HCT116 (cell line): Measurements from ENCODE around the gene N4BP2. TPM values are rescaled to one million over a fixed set of nuclear protein-coding genes. Genes with fewer than 3 reads are reported as not detected.

ENCODE experiments used
- ATAC-seq: fragments of 200-7000 bp; cut with Tn5 transposase; 2 replicates; pipeline ENCODE4 v1.9.1; 2020; ENCODE audit warnings: mild to moderate bottlenecking, moderate library complexity
- BruUV-seq: library from RNA; stranded (reverse); fragments of 400-500 nt; replicated peaks from 2 replicates; lab custom pipeline; 2021; lab: Mats Ljungman, UMichigan
- CTCF ChIA-PET: fragments of 300-600 bp; sonication (Branson Sonifier 250); formaldehyde crosslinking; loops from one replicate; lab custom pipeline; 2021; ENCODE audit warnings: antibody characterized with exemption; lab: Charles Lee
- POLR2A ChIA-PET: fragments of 300-600, 350-600 bp; sonication (Branson Sonifier 250); formaldehyde crosslinking; loops from one replicate; lab custom pipeline; 2021; ENCODE audit warnings: antibody characterized with exemption; lab: Charles Lee
- RAD21 ChIA-PET, 2 experiments: fragments of 300-600 bp; sonication (Branson Sonifier 250); formaldehyde crosslinking; loops; one replicate each; lab custom pipeline; 2023; ENCODE audit warnings: low total read pairs in 2 of 2; ENCODE audit not compliant: uncharacterized antibody in 2 of 2, unreplicated experiment in 2 of 2, low non-redundant PET in 1 of 2; lab: Charles Lee
- DNase-seq: peaks from one replicate; pipeline ENCODE4 v3.0.0-alpha.2; 2010; ENCODE audit warnings: low read depth, low spot score
- H2AFZ ChIP-seq: fragments of 200-600 bp; shearing (Covaris generic), sonication (generic); 2 replicates; pipeline ENCODE4 v1.6.1; 2017; ENCODE audit warnings: low read depth, mixed run types, mixed read lengths, antibody characterized with exemption, low read length; ENCODE audit not compliant: poor library complexity, severe bottlenecking
- H3K27ac ChIP-seq: 2 replicates; pipeline ENCODE4 v1.5.1; 2012; ENCODE audit warnings: low read depth, low read length
- H3K27me3 ChIP-seq: fragments of 200-600 bp; sonication (generic); 2 replicates; pipeline ENCODE4 v1.6.1; 2016; ENCODE audit warnings: mixed run types, low read length, mixed read lengths; ENCODE audit not compliant: insufficient read depth
- H3K36me3 ChIP-seq, 2 experiments: fragments of 200-500 bp in 1 of 2; fragments of 200-600 bp in 1 of 2; sonication (Bioruptor generic) in 1 of 2; sonication (generic) in 1 of 2; 2 replicates each; pipeline versions ENCODE4 v1.5.1 to v1.6.1; 2014 to 2016; ENCODE audit warnings: low read length in 2 of 2, inconsistent platforms in 1 of 2, mixed read lengths in 1 of 2, mixed run types in 1 of 2; ENCODE audit not compliant: insufficient read depth in 2 of 2, control insufficient read depth in 1 of 2
- H3K4me1 ChIP-seq, 2 experiments: fragments of 200-600 bp in 1 of 2; sonication (generic) in 1 of 2; 2 replicates each; pipeline versions ENCODE4 v1.5.1 to v1.6.1; 2012 to 2017; ENCODE audit warnings: low read length in 2 of 2, inconsistent platforms in 1 of 2, mild to moderate bottlenecking in 1 of 2, mixed read lengths in 1 of 2, mixed run types in 1 of 2, moderate library complexity in 1 of 2; ENCODE audit not compliant: insufficient read depth in 2 of 2, control insufficient read depth in 1 of 2
- H3K4me2 ChIP-seq: fragments of 200-600 bp; sonication (generic); 2 replicates; pipeline ENCODE4 v1.6.1; 2017; ENCODE audit warnings: mixed run types, low read length, mixed read lengths
- H3K4me3 ChIP-seq, 2 experiments: fragments of 200-600 bp in 1 of 2; sonication (generic) in 1 of 2; replicated peaks in 1 of 2; 2 replicates each; pipeline ENCODE4 v1.5.1; 2011 to 2016; ENCODE audit warnings: low read length in 2 of 2, control low read depth in 1 of 2, low read depth in 1 of 2, mild to moderate bottlenecking in 1 of 2, mixed read lengths in 1 of 2, mixed run types in 1 of 2
- H3K79me2 ChIP-seq: fragments of 200-600 bp; sonication (generic); 2 replicates; pipeline ENCODE4 v1.6.1; 2017; ENCODE audit warnings: mild to moderate bottlenecking, mixed run types, low read length, moderate library complexity, mixed read lengths; ENCODE audit not compliant: insufficient read depth
- H3K9ac ChIP-seq: fragments of 200-600 bp; sonication (generic); 2 replicates; pipeline ENCODE4 v1.6.1; 2016; ENCODE audit warnings: low read length, mixed read lengths
- H3K9me2 ChIP-seq: fragments of 200-600 bp; sonication (generic), shearing (Covaris generic); 2 replicates; pipeline ENCODE4 v1.6.1; 2017; ENCODE audit warnings: mixed run types, mild to moderate bottlenecking, moderate library complexity; ENCODE audit not compliant: insufficient read depth
- H3K9me3 ChIP-seq, 2 experiments: fragments of 200-500 bp in 1 of 2; fragments of 200-600 bp in 1 of 2; sonication (Bioruptor generic) in 1 of 2; sonication (generic) in 1 of 2; 2 replicates each; pipeline ENCODE4 v1.6.1; 2014 to 2017; ENCODE audit warnings: low read length in 2 of 2, mixed read lengths in 2 of 2, inconsistent platforms in 1 of 2, low read depth in 1 of 2, mild to moderate bottlenecking in 1 of 2, mixed run types in 1 of 2, moderate library complexity in 1 of 2; ENCODE audit not compliant: control insufficient read depth in 1 of 2, insufficient read depth in 1 of 2
- H4K20me1 ChIP-seq: fragments of 200-600 bp; sonication (generic), shearing (Covaris generic); 2 replicates; pipeline ENCODE4 v1.6.1; 2017; ENCODE audit warnings: mixed run types, mild to moderate bottlenecking, moderate library complexity; ENCODE audit not compliant: insufficient read depth
- ATF3 ChIP-seq: IDR thresholded peaks from 2 replicates; pipeline ENCODE4 v1.6.1; 2012
- CBX3 ChIP-seq: IDR thresholded peaks from 2 replicates; pipeline ENCODE4 v1.6.1; 2012; ENCODE audit warnings: low read depth
- CEBPB ChIP-seq: IDR thresholded peaks from 2 replicates; pipeline ENCODE4 v1.6.1; 2012; ENCODE audit warnings: low read depth
- CTCF ChIP-seq, 3 experiments: fragments of 200-600 bp in 1 of 3; sonication (generic) in 1 of 3; IDR thresholded peaks in 2 of 3; conservative IDR thresholded peaks in 1 of 3; 2 replicates each; pipeline ENCODE4 v1.5.1; 2012 to 2017; ENCODE audit warnings: low read depth in 2 of 3, low read length in 2 of 3, antibody characterized with exemption in 1 of 3, borderline replicate concordance in 1 of 3, control low read depth in 1 of 3, mild to moderate bottlenecking in 1 of 3, mixed read lengths in 1 of 3, mixed run types in 1 of 3, moderate library complexity in 1 of 3; ENCODE audit not compliant: insufficient read depth in 1 of 3
- EGR1 ChIP-seq: IDR thresholded peaks from 2 replicates; pipeline ENCODE4 v1.6.1; 2012; ENCODE audit warnings: low read depth
- EZH2 ChIP-seq: fragments of 200-600 bp; sonication (generic); IDR thresholded peaks from 2 replicates; pipeline ENCODE4 v1.6.1; 2017; ENCODE audit warnings: antibody characterized with exemption, mixed run types
- EZH2phosphoT487 ChIP-seq: fragments of 200-600 bp; IDR thresholded peaks from 2 replicates; pipeline ENCODE4 v1.6.1; 2018; ENCODE audit warnings: antibody characterized with exemption, borderline replicate concordance
- FOSL1 ChIP-seq: IDR thresholded peaks from 2 replicates; pipeline ENCODE4 v1.6.1; 2012; ENCODE audit warnings: low read depth
- JUND ChIP-seq: IDR thresholded peaks from 2 replicates; pipeline ENCODE4 v1.6.1; 2012
- MAX ChIP-seq: IDR thresholded peaks from 2 replicates; pipeline ENCODE4 v1.6.1; 2012
- POLR2A ChIP-seq: IDR thresholded peaks from 2 replicates; pipeline ENCODE4 v1.7.0; 2011; ENCODE audit warnings: borderline replicate concordance; ENCODE audit not compliant: insufficient read depth, insufficient read length; ENCODE audit errors: extremely low read depth
- POLR2AphosphoS5 ChIP-seq: IDR thresholded peaks from 2 replicates; pipeline ENCODE4 v1.6.1; 2011; ENCODE audit warnings: mild to moderate bottlenecking, low read depth, low read length, moderate library complexity
- RAD21 ChIP-seq: IDR thresholded peaks from 2 replicates; pipeline ENCODE4 v1.6.1; 2012; ENCODE audit warnings: low read depth, mild to moderate bottlenecking
- REST ChIP-seq: IDR thresholded peaks from 2 replicates; pipeline ENCODE4 v1.6.1; 2012; ENCODE audit warnings: low read depth
- SP1 ChIP-seq: IDR thresholded peaks from 2 replicates; pipeline ENCODE4 v1.6.1; 2012; ENCODE audit warnings: low read depth
- TCF7L2 ChIP-seq: IDR thresholded peaks from 2 replicates; pipeline ENCODE4 v1.7.0; 2011; ENCODE audit warnings: borderline replicate concordance, inconsistent platforms; ENCODE audit not compliant: insufficient read depth, insufficient read length; ENCODE audit errors: extremely low read depth
- ZBTB33 ChIP-seq: IDR thresholded peaks from 2 replicates; pipeline ENCODE4 v1.6.1; 2011; ENCODE audit warnings: mild to moderate bottlenecking, low read length, moderate library complexity; ENCODE audit not compliant: insufficient replicate concordance; ENCODE audit errors: extremely low read depth
- ZFX ChIP-seq: fragments of 450-650 bp; IDR thresholded peaks from 2 replicates; pipeline ENCODE4 v1.6.1; 2017
- ZNF274 ChIP-seq: fragments of 200-500 bp; sonication (Bioruptor generic); IDR thresholded peaks from 2 replicates; pipeline ENCODE4 v1.6.1; 2014; ENCODE audit warnings: mild to moderate bottlenecking, low read depth, low read length, inconsistent platforms
- intact Hi-C: fragments of 100-400 bp; cut with micrococcal nuclease; formaldehyde crosslinking; loops from 2 replicates; pipeline ENCODE4 v1.10.0; 2022
- total RNA-seq: library from RNA; stranded (reverse); gene quantifications from one replicate; pipeline ENCODE4 v1.2.1, GENCODE V29; 2021; ENCODE audit not compliant: unreplicated experiment

Gene N4BP2
- total RNA-seq, 1 experiment from 2014 or later, result 7.0 TPM

- no peak overlapping the region for H2AFZ ChIP-seq
- H3K27ac ChIP-seq, result no peak overlapping the region
- no peaks in the 10 kb centered on the region for H3K36me3 ChIP-seq
- H3K9ac ChIP-seq, result no peak overlapping the region
- ChIA-PET RAD21 (no interaction called here), POLR2A (interaction anchor here (0.5 kb wide), 1 partner anchor 382 kb away, joined by 3 read pairs; no protein-coding TSS in a partner anchor), CTCF (no interaction called here)
- H3K9me3 ChIP-seq, result no peaks in the 10 kb centered on the region
- no peak overlapping the region for H3K4me2 ChIP-seq
- ATAC-seq (no peak), DNase-seq (no peak)
- H3K4me1 ChIP-seq, result peaks cover 0 to 5% of the 10 kb centered on the region in 2 experiments; a peak in 1 of 4 replicates
- intact Hi-C loops, result no loop called here
- no peaks in the 10 kb centered on the region for H4K20me1 ChIP-seq
- no peaks in the 10 kb centered on the region for H3K27me3 ChIP-seq
- H3K9me2 ChIP-seq, result no peaks in the 10 kb centered on the region
- BruUV-seq, result no TSS peak
- no peak overlapping the region for H3K4me3 ChIP-seq
- no peaks in the 10 kb centered on the region for H3K79me2 ChIP-seq
- no peak for TF ChIP-seq EZH2
- TF ChIP-seq CEBPB, result no peak
- no peak for TF ChIP-seq CTCF (IDR thresholded peaks at IDR 0.05 in 2 of 3, conservative IDR thresholded peaks at IDR 0.05 in 1 of 3; ENCODE audit: borderline replicate concordance in 1 of 3, insufficient read depth in 1 of 3, low read depth in 2 of 3, low read length in 2 of 3)
- no peak for TF ChIP-seq JUND
- no peak for TF ChIP-seq POLR2AphosphoS5
- no peak for TF ChIP-seq CBX3
- TF ChIP-seq ZNF274, result no peak
- TF ChIP-seq FOSL1, result no peak
- no peak for TF ChIP-seq MAX
- TF ChIP-seq EZH2phosphoT487, result no peak
- no peak for TF ChIP-seq EGR1
- TF ChIP-seq RAD21, result no peak
- TF ChIP-seq SP1, result no peak
- no peak for TF ChIP-seq TCF7L2
- TF ChIP-seq POLR2A, result no peak
- TF ChIP-seq ATF3, result no peak
- no peak for TF ChIP-seq ZFX
- no peak for TF ChIP-seq REST
- TF ChIP-seq ZBTB33, result no peak
Measured at GRCh38 chr4:40190880-40191815, 134.5 kb downstream of the N4BP2 start.
